ENCODE measurements around the gene PON2.
"Not testable (repeated sequence)": the region's sequence is repeated elsewhere in the genome, so short reads cannot be mapped to it uniquely, and the experiment has no call there.

PON2 gene

DNA sequence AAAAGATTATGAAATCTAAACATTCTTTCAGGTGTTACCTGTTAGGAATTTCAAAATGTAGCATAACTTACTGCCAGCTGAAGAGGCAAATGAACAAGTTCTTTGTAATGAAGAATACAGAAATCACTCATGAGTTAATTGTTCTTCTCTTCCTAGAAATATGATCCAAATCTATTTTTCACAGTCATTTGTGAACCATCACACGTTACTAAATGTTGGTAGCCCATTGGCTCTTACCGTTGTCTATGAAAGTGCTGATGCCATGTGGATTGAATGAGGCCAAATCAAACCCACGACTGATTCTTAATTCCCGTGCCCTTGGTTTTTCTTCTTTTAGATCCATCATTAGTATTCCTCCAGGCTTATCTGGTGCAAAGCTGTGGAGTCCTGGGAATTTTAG is 22.8 kb downstream of the PON2 start:
- no peak for DNase-seq (ENCODE audit: low read depth, low spot score)
- H3K4me3 ChIP-seq (ENCODE audit: low read length) = no peak overlapping the region

DNA sequence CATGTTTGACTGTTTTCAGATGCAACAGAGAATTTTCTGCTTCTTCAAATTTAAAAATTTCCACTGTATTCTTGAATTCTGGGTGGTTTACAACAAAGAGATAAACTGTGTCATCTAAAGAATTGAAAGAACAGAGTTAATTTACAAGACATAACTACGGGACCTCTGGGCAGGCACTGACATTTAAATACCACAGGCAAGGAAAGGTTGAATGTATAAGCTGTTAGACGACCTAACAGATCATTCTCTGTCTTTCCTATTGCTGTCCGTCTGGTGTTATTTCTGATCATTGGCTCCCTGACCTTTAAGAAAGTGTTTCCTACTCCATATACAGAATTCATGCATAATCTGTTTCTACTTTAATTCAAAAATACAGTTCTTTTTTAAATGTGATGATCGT is 23.2 kb downstream of the PON2 start:
- DNase-seq (ENCODE audit: low read depth, low spot score) = no peak
- no peak overlapping the region for H3K4me3 ChIP-seq (ENCODE audit: low read length)

DNA sequence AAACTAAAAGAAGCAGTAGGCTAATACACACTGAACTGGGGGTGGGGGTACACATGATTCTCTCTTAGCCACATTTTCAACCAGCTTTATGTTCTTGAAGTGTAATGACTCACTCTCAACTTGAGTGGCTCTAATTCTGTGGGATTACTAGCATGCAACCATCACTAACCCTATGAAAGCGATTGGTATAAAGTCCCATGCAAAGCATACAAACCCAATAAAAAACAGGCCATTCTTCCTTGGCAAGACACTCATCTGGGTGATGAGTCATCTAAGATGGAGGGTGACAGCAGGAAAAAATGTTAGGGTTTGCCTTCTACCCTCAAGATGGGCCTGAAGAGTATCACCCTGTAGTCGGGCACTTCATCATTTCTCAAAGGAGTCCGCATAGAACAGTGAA is 23.8 kb downstream of the PON2 start:
- no peak overlapping the region for H3K4me3 ChIP-seq (ENCODE audit: low read length)
- DNase-seq (ENCODE audit: low read depth, low spot score) = no peak

DNA sequence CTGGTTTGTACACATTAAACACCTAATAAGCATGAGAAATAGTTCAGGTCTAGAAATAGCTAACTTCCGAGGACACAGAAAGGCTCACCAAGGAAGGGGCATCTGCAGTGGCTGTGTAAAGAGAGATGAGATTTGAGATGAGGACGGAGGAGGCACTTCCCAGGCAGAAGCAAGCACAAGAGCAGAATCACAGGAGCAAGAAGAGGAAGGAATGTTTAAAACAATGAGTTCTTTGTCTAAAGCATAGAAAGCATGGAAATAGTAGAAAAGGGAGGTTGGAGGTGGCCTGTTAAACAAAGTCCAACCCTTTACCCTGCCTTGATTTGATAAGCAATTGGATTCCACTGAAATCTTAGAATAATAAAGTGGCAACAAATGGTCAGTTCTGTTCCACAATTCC is 27.1 kb downstream of the PON2 start:
- no peak overlapping the region for H3K4me3 ChIP-seq (ENCODE audit: low read length)
- DNase-seq (ENCODE audit: low read depth, low spot score) = no peak

DNA sequence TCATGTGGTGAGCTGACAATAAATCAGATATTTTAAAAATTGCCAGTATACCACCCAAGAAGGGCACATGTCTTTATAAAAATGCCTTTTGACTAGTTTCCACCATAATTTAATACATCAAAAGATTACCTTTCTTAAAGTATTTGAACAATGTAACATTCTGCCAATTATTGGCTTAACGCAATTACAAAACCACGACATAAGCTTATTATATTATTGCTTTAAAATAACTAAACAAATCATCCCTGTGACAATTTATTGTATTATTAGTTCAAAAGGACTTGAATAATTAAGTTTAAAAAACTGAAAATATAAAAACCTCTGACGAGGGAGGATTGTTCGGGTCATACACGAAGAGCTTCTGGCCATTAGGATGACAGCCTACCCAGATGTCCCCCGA is 29.0 kb downstream of the PON2 start:
- no peak for DNase-seq (ENCODE audit: low read depth, low spot score)
- H3K4me3 ChIP-seq (ENCODE audit: low read length) = no peak overlapping the region

DNA sequence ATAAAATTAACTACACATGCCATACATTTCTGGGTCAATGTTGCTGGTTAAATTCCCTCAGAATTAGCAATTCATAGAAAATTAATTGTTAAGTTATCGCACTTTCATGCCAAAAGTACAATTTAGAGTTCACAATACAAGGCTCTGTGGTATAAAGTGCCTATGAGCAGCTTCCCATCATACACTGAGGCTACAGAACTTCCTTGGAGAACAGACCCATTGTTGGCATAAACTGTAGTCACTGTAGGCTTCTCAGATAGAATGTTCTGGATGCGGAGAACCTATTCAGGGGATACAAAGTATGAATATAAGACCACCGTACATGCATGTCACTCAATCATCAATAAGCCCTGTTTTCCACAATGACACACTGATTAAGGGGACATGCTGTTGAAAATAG is 29.6 kb downstream of the PON2 start:
- H3K4me3 ChIP-seq (ENCODE audit: low read length) = no peak overlapping the region
- DNase-seq (ENCODE audit: low read depth, low spot score) = no peak

DNA sequence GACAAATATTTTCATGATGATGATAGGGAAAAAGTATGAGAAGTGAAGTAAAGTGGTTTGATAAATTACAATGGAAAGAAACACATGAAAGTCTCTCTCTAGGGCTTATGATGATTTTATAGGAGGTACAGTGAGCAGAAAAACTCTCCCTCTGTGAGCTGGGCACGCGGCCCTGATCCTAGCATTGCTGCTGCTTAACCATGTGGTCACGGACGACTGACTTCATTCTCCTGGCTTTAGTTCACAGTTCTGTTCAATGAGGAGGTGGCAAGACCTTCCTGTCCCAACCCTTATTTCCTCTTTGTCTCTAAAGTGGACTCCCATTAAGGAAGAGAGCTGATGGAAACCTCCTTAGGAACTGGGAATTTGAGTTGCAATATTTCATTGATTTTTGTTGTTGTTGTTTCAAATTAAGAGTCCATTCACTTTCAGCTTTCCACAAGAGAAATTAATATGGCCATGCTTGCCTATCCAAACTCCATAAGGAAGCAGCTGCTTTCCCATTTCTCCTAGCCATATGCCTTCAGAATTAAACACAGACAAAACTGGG is 30.4 kb downstream of the PON2 start:
- H3K4me3 ChIP-seq (ENCODE audit: low read length) = no peak overlapping the region
- no peak for DNase-seq (ENCODE audit: low read depth, low spot score)

DNA sequence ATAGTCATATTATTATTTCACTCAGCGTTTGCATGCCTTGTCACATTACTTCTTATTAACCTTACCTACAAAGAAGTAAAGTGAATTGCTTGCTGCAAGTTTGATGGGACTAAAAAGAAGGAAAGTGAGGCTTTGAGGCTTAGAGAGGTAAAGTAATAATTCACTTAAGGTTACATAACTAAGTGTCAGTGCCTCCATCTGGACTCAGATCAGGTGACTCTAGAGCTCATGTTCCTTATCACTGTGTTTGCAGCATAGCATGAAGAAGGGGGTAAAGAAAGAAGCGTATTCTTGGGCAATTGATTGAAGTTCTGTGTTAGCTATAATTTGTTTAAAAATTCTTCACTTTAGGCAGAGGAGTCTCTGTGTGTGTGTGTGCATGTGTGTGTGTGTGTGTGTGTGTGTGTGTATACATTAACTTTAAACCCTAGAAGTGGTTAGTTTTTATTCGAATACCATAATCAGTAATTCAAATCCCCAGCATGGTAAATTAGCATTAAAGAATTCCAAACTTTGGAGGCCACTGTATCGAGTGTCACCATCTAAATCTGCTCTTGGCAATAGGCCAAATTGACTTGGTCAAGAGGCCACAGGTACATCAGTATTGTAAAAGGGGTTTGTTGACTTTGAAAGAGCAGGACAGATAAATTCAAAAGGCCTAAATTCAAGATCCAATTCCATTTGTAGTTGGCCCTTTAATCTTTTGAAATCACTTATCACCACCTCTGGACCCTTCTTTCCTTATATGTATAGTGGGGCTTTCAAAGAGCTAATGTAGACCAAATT is 36.5 kb downstream of the PON2 start:
- DNase-seq (ENCODE audit: low read depth, low spot score) = no peak
- H3K4me3 ChIP-seq (ENCODE audit: low read length) = no peak overlapping the region

DNA sequence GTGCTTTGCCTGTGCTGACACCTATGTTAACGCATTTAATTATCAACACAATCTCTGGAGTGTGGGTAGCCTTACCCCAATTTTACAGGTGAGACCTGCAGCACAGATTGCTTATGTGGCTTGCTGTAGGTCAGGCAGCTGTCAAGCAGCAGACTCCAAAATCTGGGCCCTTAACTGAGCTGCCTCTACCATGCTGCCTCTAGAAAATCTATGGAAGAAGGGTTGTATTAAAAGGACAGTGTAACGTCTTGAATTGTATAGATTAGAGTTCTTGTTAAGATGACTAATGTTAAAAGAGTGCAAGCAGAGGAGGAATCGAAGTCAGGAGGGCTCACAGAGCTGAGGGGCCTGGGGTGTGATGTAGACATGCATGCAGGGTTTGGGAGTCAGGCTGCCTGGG is 37.4 kb downstream of the PON2 start:
- H3K4me3 ChIP-seq (ENCODE audit: low read length) = no peak overlapping the region

DNA sequence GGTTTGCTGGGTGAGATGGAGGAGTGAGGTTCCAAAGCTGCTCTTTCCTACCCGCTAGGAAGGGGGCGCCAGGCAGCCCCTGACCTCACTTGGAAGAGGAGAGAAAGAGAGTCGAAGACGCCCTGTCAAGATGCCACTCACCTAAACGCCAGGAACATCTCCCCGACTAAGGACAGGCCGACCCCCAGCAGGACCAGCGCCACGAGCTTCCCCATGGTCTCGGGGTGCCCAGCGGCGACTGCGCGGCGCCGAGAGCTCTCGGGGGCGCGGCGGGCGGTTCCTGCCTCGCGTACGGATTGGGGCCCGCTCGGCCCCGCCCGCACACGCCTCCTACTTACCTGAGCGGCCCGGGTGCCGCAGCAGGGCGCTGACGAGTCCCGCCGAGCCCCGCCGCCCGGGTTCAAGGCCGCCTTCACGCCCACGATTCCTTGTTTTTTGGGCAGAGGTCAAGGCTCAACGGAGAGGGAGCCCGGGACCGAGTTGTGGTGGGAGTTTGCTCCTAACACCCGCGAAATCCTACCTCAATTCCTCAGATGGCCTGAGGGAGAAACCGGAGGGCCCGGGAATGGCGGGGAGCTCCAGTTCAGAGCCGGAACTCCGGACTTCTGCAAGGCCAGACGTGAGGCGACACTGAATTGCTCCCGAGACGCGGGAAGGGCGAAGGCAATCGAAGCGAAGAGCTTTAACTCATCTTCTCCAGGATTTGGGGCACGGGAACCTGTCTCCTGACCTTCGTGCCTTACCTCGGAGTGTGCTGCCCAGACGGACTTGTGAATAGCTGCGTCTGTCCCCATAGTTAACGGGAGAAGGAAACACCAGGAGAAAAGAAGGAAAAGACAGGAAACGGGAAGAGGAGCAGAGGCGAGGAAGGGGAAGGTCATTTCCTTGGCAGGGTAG is 38.4 kb downstream of the PON2 start, which contains the start of gene PON3:
Gene PON3 (minus strand): TSS at position 240 of the 897 bp plus-strand sequence. CDS start 25 bp downstream, at position 215.
- no peak within 1 kb of the TSS for H3K4me3 ChIP-seq (ENCODE audit: low read length)
- no peak for DNase-seq (ENCODE audit: low read depth, low spot score)

More for the DNA sequence above, 37.4 kb downstream of the PON2 start:
- DNase-seq (ENCODE audit: low read depth, low spot score) = no peak

DNA sequence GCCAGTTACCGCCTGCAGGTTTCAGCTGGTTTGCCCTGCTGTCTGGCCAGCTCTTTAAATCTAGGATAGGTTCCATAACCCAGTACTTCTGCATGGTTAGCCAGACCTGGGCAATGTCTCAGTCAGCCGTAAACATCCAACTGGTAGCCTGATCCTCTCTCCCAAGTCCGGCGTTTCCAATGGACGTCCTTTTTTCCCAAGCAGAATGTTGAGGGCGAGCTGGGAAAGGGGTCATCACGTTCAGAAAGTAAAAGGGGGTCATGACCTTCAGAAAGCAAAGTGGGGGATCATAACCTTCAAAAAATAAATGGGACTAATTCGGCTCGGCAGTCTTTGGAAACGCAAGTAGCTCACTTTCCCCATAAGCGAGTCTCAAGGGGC is 39.1 kb downstream of the PON2 start:
- no peak overlapping the region for H3K4me3 ChIP-seq (ENCODE audit: low read length)
- no peak for DNase-seq (ENCODE audit: low read depth, low spot score)

DNA sequence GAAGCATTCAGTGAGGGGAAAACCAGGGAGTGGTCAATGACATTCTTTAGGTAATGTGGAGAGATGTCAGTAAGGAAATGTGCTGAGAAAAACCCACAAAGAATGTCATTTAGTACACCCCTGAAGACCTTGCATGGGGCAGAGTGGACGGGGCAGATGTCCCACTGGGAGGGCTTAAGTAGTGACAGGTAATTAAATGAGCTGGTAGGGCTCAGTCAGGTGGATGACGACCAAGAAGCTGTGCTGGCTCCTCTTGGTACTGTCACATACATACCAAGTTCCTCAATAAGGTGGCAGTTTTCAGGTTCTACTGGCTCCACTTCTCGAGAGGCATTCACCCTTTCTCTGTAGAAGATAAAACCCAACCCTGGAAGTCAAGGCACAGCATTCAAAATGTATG is 40.5 kb downstream of the PON2 start:
- H3K4me3 ChIP-seq (ENCODE audit: low read length) = no peak overlapping the region
- DNase-seq (ENCODE audit: low read depth, low spot score) = no peak

DNA sequence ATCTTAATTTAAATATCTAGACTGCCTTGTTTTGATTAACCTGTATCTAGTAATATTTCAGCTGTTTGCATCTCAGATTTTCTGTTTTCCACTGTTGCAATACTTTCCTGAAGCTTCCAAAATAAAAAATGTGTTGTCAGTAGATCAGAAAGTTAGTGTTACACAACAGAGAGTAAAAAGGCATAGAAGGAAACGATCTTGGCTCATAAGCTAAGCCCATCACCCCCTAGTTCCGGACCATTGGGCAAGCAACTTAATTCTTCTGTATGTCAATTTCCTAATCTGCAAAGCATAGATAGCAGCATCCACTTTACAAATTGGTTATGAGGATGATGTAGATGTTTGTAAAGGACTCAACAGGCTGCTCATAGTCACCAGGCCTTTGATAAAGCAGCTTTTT is 43.1 kb downstream of the PON2 start:
- DNase-seq (ENCODE audit: low read depth, low spot score) = no peak
- no peak overlapping the region for H3K4me3 ChIP-seq (ENCODE audit: low read length)

DNA sequence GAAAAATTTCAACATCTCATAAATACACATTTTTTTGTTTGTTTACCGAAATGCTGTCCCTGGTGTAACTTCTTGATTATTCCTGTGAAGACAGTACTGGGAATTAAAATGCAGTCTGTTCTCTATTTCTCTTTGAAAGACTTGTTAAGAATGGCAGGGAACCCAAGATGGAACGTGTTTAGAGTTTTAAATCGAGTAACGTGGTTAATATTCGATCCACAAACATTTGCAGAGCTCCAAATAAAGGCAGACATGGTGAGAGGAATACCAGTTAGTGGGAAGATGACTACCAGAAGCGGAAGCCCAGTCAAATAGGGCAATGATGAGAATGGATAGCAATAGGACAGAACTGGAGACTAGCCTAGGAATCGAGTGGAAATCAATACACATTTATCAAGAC is 45.3 kb downstream of the PON2 start:
- no peak for DNase-seq (ENCODE audit: low read depth, low spot score)
- H3K4me3 ChIP-seq (ENCODE audit: low read length) = no peak overlapping the region

DNA sequence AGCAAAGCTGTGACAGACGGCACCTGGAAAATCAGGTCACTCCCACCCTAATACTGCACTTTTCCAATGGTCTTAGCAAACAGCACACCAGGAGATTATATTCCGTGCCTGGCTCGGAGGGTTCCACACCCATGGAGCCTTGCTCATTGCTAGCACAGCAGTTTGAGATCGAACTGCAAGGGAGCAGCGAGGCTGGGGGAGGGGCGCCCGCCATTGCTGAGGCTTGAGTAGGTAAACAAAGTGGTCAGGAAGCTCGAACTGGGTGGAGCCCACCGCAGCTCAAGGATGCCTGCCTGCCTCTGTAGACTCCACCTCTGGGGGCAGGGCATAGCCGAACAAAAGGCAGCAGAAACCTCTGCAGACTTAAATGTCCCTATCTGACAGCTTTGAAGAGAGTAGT is 55.4 kb downstream of the PON2 start:
- not testable (repeated sequence) for DNase-seq (ENCODE audit: low read depth, low spot score); H3K4me3 ChIP-seq (ENCODE audit: low read length)

DNA sequence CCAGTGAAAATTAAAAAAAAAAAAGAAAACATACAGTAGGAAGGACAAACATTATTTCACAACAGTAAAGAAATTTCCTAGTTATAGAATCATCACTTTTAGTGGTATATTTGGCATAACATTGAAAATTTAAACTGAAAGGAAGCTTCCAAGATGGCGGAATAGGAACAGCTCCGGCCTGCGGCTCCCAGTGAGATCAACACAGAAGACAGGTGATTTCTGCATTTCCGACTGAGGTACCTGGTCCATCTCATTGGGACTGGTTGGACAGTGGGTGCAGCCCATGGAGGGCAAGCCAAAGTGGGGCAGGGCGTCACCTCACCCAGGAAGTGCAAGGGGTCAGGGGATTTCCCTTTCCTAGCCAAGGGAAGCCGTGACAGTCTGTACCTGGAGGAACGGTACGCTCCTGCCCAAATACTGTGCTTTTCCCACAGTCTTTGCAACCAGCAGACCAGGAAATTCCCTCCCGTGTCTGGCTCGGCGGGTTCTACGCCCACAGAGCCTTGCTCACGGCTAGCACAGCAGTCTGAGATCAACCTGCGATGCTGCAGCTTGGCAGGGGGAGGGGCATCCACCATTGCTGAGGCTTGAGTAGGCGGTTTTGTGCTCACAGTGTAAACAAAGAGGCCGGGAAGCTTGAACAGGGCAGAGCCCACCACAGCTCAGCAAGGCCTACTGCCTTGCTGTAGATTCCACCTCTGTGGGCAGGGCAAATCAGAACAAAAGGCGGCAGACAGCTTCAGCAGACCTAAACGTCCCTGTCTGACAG is 58.0 kb downstream of the PON2 start:
- DNase-seq (ENCODE audit: low read depth, low spot score) = no peak
- H3K4me3 ChIP-seq (ENCODE audit: low read length) = no peak overlapping the region

DNA sequence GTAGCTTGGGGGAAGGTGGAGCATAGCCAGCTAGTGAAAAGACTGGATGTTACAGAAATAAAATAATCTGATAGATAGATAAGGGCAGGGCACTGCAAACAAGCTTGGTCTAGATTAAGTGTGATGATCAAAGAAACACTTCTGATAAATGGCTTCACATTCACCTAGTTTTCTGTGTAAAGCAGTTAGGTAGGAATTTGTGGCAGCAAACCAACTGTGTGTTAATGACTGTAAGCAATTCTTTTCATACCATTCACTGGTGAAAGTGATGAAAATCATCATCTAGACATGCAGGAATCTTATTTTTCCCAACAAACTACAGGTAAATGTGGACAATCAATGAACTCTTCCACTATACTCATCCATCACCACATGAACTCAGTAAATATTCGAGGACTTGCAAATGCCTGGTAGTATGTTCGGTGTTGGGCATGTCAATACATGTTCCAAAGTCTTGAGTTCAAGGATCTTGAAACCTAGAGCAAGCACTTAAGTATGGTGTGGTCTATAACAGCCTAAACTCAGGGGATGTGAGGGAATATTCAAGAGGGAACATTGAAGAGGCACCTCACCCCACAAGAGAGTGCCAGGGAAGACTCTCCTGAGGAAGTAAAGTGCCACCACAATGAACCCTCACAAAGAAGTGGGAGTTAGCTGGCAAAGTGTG is 59.1 kb downstream of the PON2 start:
- DNase-seq (ENCODE audit: low read depth, low spot score) = no peak

DNA sequence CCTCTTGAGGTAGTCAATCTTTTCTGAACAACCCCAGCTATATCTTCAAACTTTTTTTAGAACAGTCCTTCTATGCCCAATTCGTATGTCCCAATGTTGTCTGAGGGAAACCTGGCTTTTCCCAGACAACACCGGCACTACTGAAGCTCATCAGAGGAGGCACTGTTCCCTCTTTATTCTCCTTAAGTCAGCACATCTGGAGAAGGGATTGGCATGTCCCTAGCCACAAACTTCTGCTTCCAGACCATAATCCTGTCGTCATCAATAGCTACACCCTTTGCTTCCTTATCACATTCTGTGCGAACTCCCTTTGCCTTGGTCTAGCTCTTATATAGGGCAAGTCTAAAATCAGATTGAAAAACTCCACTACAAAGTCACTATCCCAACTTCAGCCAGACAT is 61.5 kb downstream of the PON2 start:
- H3K4me3 ChIP-seq (ENCODE audit: low read length) = no peak overlapping the region
- DNase-seq (ENCODE audit: low read depth, low spot score) = no peak

More for the DNA sequence above, 59.1 kb downstream of the PON2 start:
- no peak overlapping the region for H3K4me3 ChIP-seq (ENCODE audit: low read length)

DNA sequence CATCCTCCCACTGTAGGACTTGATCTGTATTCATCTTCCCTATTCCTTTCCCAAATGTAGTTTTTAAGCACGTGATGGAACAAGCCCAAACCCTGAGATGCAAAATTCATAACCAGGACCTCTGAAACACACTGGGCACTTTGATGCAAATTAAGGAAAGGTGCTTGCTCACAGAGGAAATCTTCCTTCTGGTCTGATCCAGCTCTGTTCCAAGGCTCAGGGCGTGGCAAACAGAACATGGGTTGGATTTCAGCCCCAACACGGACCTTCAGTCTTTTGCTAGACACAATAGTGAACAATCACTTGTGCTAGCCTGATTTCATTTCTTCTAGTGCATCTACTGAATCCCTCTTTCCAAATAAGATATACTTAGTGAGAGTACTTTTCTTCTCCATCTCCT is 66.6 kb downstream of the PON2 start:
- DNase-seq (ENCODE audit: low read depth, low spot score) = no peak
- H3K4me3 ChIP-seq (ENCODE audit: low read length) = no peak overlapping the region
